CD14-positive monocyte (primary cell): ENCODE measurements around the gene SRMS. TPM values are rescaled to one million over a fixed set of nuclear protein-coding genes. Genes with fewer than 3 reads are reported as not detected.

Source experiments
- DNase-seq, 3 donors: peaks; one replicate each; pipeline ENCODE4 v3.0.0-alpha.2; 2011 to 2022
- H2AFZ ChIP-seq: 2 replicates; pipeline ENCODE4 v1.6.0; 2012; ENCODE audit warnings: mild to moderate bottlenecking, low read depth, low read length, inconsistent platforms; ENCODE audit not compliant: insufficient read depth, poor library complexity, severe bottlenecking
- H3K27ac ChIP-seq, 2 donors: 1 replicate in 1 of 2; 2 replicates in 1 of 2; pipeline ENCODE4 v1.5.1; 2012 to 2013; ENCODE audit warnings: low read length in 2 of 2, control low read depth in 1 of 2, inconsistent platforms in 1 of 2, low read depth in 1 of 2, mild to moderate bottlenecking in 1 of 2
- H3K27me3 ChIP-seq, 2 donors: one replicate each; pipeline versions ENCODE4 v1.6.0 to v1.6.1; 2011 to 2013; ENCODE audit warnings: low read length in 2 of 2; ENCODE audit not compliant: control insufficient read depth in 2 of 2, insufficient read depth in 2 of 2
- H3K36me3 ChIP-seq, 2 donors: replicated peaks in 1 of 2; 1 replicate in 1 of 2; 2 replicates in 1 of 2; pipeline versions ENCODE4 v1.5.1 to v1.6.1; 2012 to 2013; ENCODE audit warnings: low read length in 2 of 2, control low read depth in 1 of 2, inconsistent platforms in 1 of 2, mild to moderate bottlenecking in 1 of 2; ENCODE audit not compliant: insufficient read depth in 2 of 2, control insufficient read depth in 1 of 2
- H3K4me1 ChIP-seq, 2 donors: 1 replicate in 1 of 2; 2 replicates in 1 of 2; pipeline versions ENCODE4 v1.5.1 to v1.6.1; 2012 to 2013; ENCODE audit warnings: low read length in 2 of 2, control low read depth in 1 of 2, inconsistent platforms in 1 of 2, mild to moderate bottlenecking in 1 of 2, moderate library complexity in 1 of 2; ENCODE audit not compliant: insufficient read depth in 2 of 2, control insufficient read depth in 1 of 2
- H3K4me2 ChIP-seq: replicated peaks from 2 replicates; pipeline ENCODE3; 2012; ENCODE audit warnings: low read length, moderate library complexity, mild to moderate bottlenecking; ENCODE audit not compliant: poor library complexity, severe bottlenecking; ENCODE audit errors: extremely low read depth
- H3K4me3 ChIP-seq, 3 experiments: fragments of 200-600 bp in 1 of 3; sonication (generic) in 1 of 3; replicated peaks in 1 of 3; 1 replicate in 2 of 3; 2 replicates in 1 of 3; pipeline ENCODE4 v1.5.1; 2011 to 2013; ENCODE audit warnings: low read length in 3 of 3, mild to moderate bottlenecking in 3 of 3, control low read depth in 2 of 3, low read depth in 2 of 3, inconsistent platforms in 1 of 3, moderate library complexity in 1 of 3
- H3K79me2 ChIP-seq: 2 replicates; pipeline ENCODE4 v1.6.0; 2012; ENCODE audit warnings: mild to moderate bottlenecking, control low read depth, inconsistent platforms, low read length, moderate library complexity; ENCODE audit not compliant: insufficient read depth
- H3K9ac ChIP-seq: 2 replicates; pipeline ENCODE4 v1.6.0; 2017; ENCODE audit warnings: low read length, mild to moderate bottlenecking; ENCODE audit not compliant: insufficient read depth, poor library complexity, severe bottlenecking
- H3K9me3 ChIP-seq, 2 donors: replicated peaks in 1 of 2; 1 replicate in 1 of 2; 2 replicates in 1 of 2; pipeline versions ENCODE4 v1.5.1 to v1.6.1; 2012 to 2013; ENCODE audit warnings: low read length in 2 of 2, control low read depth in 1 of 2; ENCODE audit not compliant: control insufficient read depth in 1 of 2, insufficient read depth in 1 of 2
- H4K20me1 ChIP-seq: 2 replicates; pipeline ENCODE4 v1.6.0; 2012; ENCODE audit warnings: mild to moderate bottlenecking, low read length, control low read depth, moderate library complexity; ENCODE audit not compliant: insufficient read depth
- H3K27ac Mint-ChIP-seq, 7 donors: one replicate each; pipeline ENCODE4 v1.8.0; 2020; ENCODE audit warnings: mild to moderate bottlenecking in 7 of 7, mixed read lengths in 7 of 7, moderate library complexity in 6 of 7, inconsistent platforms in 2 of 7
- H3K27me3 Mint-ChIP-seq, 3 donors: one replicate each; pipeline ENCODE4 v1.8.0; 2021 to 2022; ENCODE audit warnings: low read depth in 3 of 3, mild to moderate bottlenecking in 3 of 3, mixed read lengths in 3 of 3, moderate library complexity in 3 of 3, inconsistent platforms in 1 of 3
- H3K36me3 Mint-ChIP-seq, 2 donors: one replicate each; pipeline ENCODE4 v1.8.0; 2020; ENCODE audit warnings: mixed read lengths in 2 of 2, inconsistent platforms in 1 of 2, mild to moderate bottlenecking in 1 of 2
- H3K4me1 Mint-ChIP-seq: one replicate; pipeline ENCODE4 v1.8.0; 2020; ENCODE audit warnings: mild to moderate bottlenecking, mixed read lengths
- H3K4me3 Mint-ChIP-seq, 2 donors: one replicate each; pipeline ENCODE4 v1.8.0; 2020; ENCODE audit warnings: mild to moderate bottlenecking in 2 of 2, mixed read lengths in 2 of 2, moderate library complexity in 1 of 2
- H3K9me3 Mint-ChIP-seq, 7 donors: one replicate each; pipeline ENCODE4 v1.8.0; 2020 to 2022; ENCODE audit warnings: mixed read lengths in 7 of 7, mild to moderate bottlenecking in 6 of 7, moderate library complexity in 6 of 7, inconsistent platforms in 2 of 7
- WGBS: methylation state at CpG from one replicate; pipeline ENCODE4 v1.1.5; 2013; ENCODE audit warnings: missing lambda C conversion rate; ENCODE audit not compliant: insufficient coverage; 5-methylcytosine and 5-hydroxymethylcytosine counted together
- intact Hi-C, 2 donors: fragments of 100-400 bp; cut with micrococcal nuclease; formaldehyde crosslinking; loops; one replicate each; pipeline versions ENCODE4 v1.15.0 to v1.15.1; 2023
- polyA plus RNA-seq, 3 donors: library from polyadenylated mRNA; depleted of rRNA in 1 of 3; unstranded in 2 of 3; stranded (reverse) in 1 of 3; fragments of 300-500 nt in 2 of 3; fragments of >200 nt in 1 of 3; fragmentation: Illumina TruSeq in 2 of 3; gene quantifications; 1 replicate in 2 of 3; 2 replicates in 1 of 3; pipeline ENCODE4 v1.2.3, GENCODE V29; 2012 to 2021
- TF ChIP-seq, protein P1 (sequence below): fragments of 200-600 bp; IDR thresholded peaks from one replicate; pipeline ENCODE4 v1.8.0; 2022; ENCODE audit warnings: antibody characterized with exemption, mild to moderate bottlenecking

SRMS gene
- polyA plus RNA-seq, 3 donors, result not detected

DNA sequence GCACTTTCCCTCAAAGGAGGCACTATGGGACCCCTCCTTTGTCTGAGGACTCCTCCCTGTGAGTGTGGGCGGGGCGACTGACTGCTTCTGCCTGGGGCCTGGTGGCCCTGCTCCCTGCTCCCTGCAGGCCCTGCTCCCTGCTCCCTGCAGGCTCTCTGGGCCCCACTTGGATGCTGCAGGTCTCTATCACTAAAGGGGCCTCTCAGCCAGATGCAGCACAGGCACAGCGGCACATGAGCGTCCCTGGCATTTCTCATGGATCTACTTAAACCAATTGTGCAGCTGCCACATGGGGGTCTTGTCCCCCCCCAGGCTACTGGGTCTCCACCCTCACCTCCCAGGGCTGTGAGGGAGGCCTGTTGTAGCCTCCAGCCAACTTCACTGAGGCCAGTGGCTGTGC, 56.5 kb downstream of the SRMS start:
- no peak overlapping the region for H3K4me3 ChIP-seq
- no peak overlapping the region for H3K9ac ChIP-seq
- 86% methylated on average over 4 of the region's 4 CpGs for WGBS
- H3K27ac ChIP-seq, result no peak overlapping the region
- H3K36me3 ChIP-seq, result no peaks in the 10 kb centered on the region
- no peak overlapping the region for H3K4me2 ChIP-seq
- Mint-ChIP-seq H3K9me3 (peaks cover 0 to 4% (median 2%) of the 10 kb centered on the region in 7 donors), H3K4me3 (no peak overlapping the region), H3K36me3 (no peaks in the 10 kb centered on the region), H3K27me3 (peaks cover 20 to 57% (median 33%) of the 10 kb centered on the region in 3 donors), H3K4me1 (no peaks in the 10 kb centered on the region), H3K27ac (no peak overlapping the region)
- H3K27me3 ChIP-seq, result peaks cover 4 to 25% of the 10 kb centered on the region in 2 donors
- peaks cover 0 to 3% of the 10 kb centered on the region in 2 donors for H3K4me1 ChIP-seq
- no peak overlapping the region for H2AFZ ChIP-seq
- no peaks in the 10 kb centered on the region for H3K79me2 ChIP-seq
- intact Hi-C loops, result no loop called here
- H3K9me3 ChIP-seq, result peaks cover 0 to 3% of the 10 kb centered on the region in 2 donors
- H4K20me1 ChIP-seq, result no peaks in the 10 kb centered on the region
- DNase-seq, result no peak
- TF ChIP-seq, protein P1, sequence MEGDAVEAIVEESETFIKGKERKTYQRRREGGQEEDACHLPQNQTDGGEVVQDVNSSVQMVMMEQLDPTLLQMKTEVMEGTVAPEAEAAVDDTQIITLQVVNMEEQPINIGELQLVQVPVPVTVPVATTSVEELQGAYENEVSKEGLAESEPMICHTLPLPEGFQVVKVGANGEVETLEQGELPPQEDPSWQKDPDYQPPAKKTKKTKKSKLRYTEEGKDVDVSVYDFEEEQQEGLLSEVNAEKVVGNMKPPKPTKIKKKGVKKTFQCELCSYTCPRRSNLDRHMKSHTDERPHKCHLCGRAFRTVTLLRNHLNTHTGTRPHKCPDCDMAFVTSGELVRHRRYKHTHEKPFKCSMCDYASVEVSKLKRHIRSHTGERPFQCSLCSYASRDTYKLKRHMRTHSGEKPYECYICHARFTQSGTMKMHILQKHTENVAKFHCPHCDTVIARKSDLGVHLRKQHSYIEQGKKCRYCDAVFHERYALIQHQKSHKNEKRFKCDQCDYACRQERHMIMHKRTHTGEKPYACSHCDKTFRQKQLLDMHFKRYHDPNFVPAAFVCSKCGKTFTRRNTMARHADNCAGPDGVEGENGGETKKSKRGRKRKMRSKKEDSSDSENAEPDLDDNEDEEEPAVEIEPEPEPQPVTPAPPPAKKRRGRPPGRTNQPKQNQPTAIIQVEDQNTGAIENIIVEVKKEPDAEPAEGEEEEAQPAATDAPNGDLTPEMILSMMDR, result no peak

Other genes starting within 250 kb of the SRMS start
- gene CHRNA4, start 186.4 kb downstream of the SRMS start, polyA plus RNA-seq, result not detected
- not detected for gene KCNQ2, start 75.1 kb downstream of the SRMS start, polyA plus RNA-seq
- gene EEF1A2, start 48.7 kb downstream of the SRMS start, polyA plus RNA-seq, result under 1 TPM in 1 of 3 donors, not detected in 2; 0.08 TPM
- gene PPDPF, start 27.0 kb downstream of the SRMS start, polyA plus RNA-seq, result 10 to 100 TPM; 13.4 to 39.9 (median 26.1) TPM
- gene PTK6, start 10.4 kb downstream of the SRMS start, polyA plus RNA-seq, result 1 to 10 TPM in 2 of 3 donors, under 1 TPM in 1; 0.66 to 4.1 (median 1.5) TPM
- gene FNDC11, start 6.4 kb upstream of the SRMS start, polyA plus RNA-seq, result under 1 TPM in 1 of 3 donors, not detected in 2; 0.23 TPM
- gene HELZ2, start 26.5 kb upstream of the SRMS start, polyA plus RNA-seq, result 10 to 100 TPM in 1 of 3 donors, 1 to 10 TPM in 2; 3.0 to 15.5 (median 3.3) TPM
- 10 to 100 TPM in 1 of 3 donors, 1 to 10 TPM in 2; 2.7 to 11.7 (median 3.8) TPM for gene GMEB2, start 79.4 kb upstream of the SRMS start, polyA plus RNA-seq
- gene STMN3, start 105.7 kb upstream of the SRMS start, polyA plus RNA-seq, result 1 to 10 TPM in 1 of 3 donors, under 1 TPM in 2; 0.10 to 8.1 (median 0.15) TPM
- gene RTEL1, start 110.6 kb upstream of the SRMS start, polyA plus RNA-seq, result 10 to 100 TPM in 1 of 3 donors, 1 to 10 TPM in 2; 1.0 to 15.5 (median 4.8) TPM
- gene TNFRSF6B, start 148.9 kb upstream of the SRMS start, polyA plus RNA-seq, result 1 to 10 TPM in 1 of 3 donors, not detected in 2; 6.5 TPM
- 10 to 100 TPM; 18.2 to 31.1 (median 20.7) TPM for gene ARFRP1, start 160.2 kb upstream of the SRMS start, polyA plus RNA-seq
- gene ZGPAT, start 160.3 kb upstream of the SRMS start, polyA plus RNA-seq, result 10 to 100 TPM; 24.2 to 58.6 (median 28.3) TPM
- gene LIME1, start 188.9 kb upstream of the SRMS start, polyA plus RNA-seq, result 1 to 10 TPM in 1 of 3 donors, under 1 TPM in 2; 0.39 to 8.8 (median 0.62) TPM
- 10 to 100 TPM in 1 of 3 donors, 1 to 10 TPM in 1, under 1 TPM in 1; 0.46 to 21.0 (median 1.5) TPM for gene SLC2A4RG, start 192.0 kb upstream of the SRMS start, polyA plus RNA-seq